ENCODE measurements around the gene LARGE2.

LARGE2 gene

GRCh38 chr11:45922425-45923082 is at the start of gene LARGE2:
TSS of gene LARGE2 (plus strand) at chr11:45922656. CDS start at chr11:45922883, 227 bp downstream.
- DNase-seq, result peak; percentile 93

DNA sequence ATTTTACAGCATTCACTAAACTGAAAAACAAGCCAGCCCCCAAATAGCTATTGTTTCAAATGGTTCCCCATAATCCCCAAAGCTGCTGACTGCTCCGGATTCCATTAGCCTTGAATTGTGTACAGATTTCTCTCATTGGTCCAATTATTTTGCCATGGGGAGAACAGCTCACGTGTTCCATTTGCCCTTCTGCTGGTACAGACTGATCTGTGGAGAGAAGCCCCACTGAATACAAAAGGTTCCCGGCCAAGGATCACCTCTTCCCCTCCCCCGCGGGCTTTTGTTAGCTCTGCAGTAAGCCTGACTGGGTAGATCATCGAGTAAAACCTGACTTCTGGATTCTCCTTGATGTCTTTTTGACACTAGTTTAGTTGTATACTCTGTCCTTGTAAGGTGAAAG is 46.1 kb upstream of the LARGE2 start:
- no peak for DNase-seq

DNA sequence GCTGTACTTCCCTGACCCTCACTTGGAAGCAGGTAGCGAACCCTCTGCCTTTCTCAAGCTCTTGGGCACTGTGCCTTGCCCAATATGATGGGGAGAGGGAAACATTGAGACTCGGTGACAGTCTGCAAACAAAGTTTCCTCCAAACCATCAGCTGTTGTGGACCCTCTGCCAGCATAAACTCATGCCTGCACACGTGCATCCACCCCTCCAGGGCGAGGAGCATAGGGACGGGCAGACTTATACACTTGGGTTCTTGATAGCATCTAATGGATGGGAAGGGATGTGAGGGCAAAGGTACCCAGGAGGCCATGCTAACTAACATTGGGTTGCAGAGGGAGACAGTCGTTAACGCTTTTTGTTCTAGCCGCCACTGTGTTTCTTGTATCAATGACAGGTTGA is 45.2 kb upstream of the LARGE2 start:
- DNase-seq, result no peak

- no peak for DNase-seq
Measured at GRCh38 chr11:45877845-45878244, 44.6 kb upstream of the LARGE2 start.

GRCh38 chr11:45879803-45880686 is 42.4 kb upstream of the LARGE2 start:
- peak; percentile 30 for DNase-seq

- no peak for DNase-seq
Measured at GRCh38 chr11:45880772-45881570, 41.5 kb upstream of the LARGE2 start.

GRCh38 chr11:45881708-45882368 is 40.6 kb upstream of the LARGE2 start:
- DNase-seq, result no peak

DNA sequence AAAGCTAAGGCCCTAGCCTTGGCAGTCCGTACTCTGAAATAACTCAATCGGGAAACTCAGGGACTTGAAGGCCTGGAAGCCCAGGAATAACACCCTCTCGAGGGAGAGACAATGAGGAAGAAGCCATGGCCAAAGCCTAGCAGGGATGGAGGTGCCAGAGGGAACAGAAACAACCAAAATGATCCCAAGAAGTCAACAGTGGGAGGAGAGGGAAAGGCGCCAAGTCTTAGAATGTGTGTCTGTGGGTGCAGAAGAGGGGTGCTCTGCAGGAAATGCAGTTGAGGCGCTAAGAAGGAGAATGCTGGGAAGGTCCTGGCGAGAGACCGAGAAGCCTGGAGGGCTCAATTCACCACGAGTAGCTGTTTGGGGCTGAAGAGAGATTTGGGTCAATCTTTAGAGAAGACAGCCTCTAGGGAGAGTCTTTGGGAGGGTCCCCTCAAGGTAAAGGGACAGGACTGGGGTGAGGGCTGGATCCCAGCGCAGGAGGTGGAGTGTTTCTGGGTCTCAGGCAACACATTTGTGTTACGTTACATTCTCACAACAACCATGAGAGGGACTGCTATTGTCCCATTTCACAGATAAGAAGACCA is 37.8 kb upstream of the LARGE2 start:
- no peak for DNase-seq

GRCh38 chr11:45885274-45885920 is 37.1 kb upstream of the LARGE2 start, which contains the start of gene MAPK8IP1:
TSS of gene MAPK8IP1 (plus strand) at chr11:45885651. CDS start at chr11:45885821, 170 bp downstream.
- DNase-seq, result peak; percentile 87

- peak; percentile 58 for DNase-seq
Measured at GRCh38 chr11:45885921-45886721, 36.3 kb upstream of the LARGE2 start.

DNA sequence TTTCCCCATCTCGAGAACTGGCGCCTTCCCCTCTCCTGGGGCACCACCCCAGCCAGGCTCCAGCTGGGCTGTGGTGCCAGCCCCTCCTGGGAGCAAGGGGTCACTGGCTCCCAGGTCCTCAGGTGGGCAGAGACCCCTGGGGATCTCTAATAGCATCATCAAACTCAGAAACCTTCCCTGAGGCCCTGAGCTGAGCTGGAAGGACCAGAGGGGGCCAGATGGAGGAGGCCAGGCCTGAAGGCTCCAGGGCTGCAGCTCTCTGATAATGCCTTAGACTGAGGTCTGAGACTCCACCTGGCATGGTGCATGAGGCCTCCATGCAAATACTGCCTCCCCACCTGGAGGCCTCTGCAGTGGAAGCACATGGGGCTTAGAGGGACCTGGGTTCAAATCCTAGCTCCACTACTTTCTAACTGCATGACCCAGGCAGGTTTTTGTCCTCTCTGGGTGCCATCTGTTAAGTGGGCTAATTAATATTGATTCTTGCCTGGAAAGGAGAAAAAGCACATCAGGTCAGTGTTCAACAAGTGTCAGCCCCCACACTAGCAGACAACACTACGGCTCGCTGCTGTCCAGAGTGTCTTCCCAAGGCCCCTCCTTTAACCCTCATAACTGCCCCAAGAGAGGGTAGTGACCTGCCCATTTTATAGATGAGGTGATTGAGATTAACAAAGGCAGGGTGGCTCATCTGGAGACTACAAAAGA is 35.5 kb upstream of the LARGE2 start:
- no peak for DNase-seq

DNA sequence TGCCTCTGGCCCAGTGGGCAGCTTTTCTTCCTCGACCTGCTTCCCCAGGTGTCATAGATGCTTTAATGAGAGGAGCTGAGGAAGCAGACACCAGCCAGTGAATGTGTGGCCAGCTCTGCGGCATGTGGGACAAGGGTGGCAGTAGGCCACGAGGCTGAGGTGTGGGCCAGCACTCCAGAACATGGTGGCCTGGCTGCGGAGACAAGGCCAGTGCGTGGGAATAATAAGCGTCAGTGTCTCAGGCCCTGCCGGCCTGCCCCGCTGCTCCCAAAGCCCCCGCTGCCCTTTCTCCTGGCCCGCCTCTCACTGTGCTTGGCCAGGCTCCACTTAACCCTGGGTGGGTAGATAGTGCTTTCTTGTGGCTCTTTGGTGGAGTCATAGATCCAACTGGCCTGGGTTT is 34.9 kb upstream of the LARGE2 start:
- no peak for DNase-seq

DNA sequence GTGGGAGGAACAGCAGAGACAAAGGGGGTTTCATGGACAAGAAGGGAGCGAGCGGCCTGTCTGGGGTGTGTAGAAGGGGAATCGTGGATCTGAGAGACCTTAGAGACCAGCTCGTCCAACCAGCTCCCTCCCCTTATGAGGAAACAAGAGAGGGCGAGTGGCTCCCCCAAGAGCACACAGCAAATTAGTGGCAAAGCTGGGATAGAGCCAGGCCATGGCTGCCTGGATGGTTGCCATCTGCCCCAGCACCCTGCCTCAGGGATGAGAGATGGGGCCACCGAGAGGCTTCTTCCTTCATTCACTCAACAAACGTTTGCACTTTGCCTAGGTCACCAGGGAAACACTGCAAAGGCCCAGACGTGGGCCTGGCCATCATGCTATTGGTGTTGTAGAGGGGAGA is 32.9 kb upstream of the LARGE2 start:
- DNase-seq, result no peak

GRCh38 chr11:45889966-45890365 is 32.5 kb upstream of the LARGE2 start:
- no peak for DNase-seq

- no peak for DNase-seq
Measured at GRCh38 chr11:45890886-45891550, 31.4 kb upstream of the LARGE2 start.

- DNase-seq, result no peak
Measured at GRCh38 chr11:45892856-45893255, 29.6 kb upstream of the LARGE2 start.

DNA sequence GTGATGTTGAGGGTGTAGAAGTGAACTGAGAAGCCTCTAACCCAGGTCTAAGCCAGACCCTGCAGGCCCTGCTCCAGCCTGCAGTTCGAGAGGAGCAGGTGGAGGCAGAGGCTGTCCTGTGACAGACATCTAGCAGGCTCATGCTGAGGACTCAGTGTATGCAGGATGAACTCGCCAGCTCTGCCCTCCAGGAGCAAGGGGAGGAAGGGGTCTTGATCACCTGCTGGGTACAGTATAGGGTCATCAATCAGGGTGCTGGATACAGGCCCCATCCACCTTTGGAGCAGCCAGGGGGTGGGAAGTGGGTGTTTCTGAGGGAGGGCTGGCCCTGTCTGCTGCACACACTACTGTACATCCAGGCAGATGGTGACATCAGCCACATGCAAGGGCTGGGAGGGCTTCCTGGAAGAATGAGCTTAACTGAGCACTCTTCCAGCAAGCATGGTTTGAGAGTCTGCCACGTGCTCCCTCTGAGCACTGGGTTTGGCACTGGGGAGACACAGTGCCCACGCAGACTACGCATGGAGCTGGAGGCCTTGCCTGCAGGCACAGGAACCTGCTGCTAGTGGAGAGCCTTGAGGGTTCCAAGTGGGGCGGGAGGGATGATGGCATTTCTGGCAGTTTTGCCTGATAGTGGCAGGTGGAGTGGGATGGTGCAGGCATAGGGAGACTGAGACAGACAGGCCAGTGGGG is 27.8 kb upstream of the LARGE2 start:
- no peak for DNase-seq

DNA sequence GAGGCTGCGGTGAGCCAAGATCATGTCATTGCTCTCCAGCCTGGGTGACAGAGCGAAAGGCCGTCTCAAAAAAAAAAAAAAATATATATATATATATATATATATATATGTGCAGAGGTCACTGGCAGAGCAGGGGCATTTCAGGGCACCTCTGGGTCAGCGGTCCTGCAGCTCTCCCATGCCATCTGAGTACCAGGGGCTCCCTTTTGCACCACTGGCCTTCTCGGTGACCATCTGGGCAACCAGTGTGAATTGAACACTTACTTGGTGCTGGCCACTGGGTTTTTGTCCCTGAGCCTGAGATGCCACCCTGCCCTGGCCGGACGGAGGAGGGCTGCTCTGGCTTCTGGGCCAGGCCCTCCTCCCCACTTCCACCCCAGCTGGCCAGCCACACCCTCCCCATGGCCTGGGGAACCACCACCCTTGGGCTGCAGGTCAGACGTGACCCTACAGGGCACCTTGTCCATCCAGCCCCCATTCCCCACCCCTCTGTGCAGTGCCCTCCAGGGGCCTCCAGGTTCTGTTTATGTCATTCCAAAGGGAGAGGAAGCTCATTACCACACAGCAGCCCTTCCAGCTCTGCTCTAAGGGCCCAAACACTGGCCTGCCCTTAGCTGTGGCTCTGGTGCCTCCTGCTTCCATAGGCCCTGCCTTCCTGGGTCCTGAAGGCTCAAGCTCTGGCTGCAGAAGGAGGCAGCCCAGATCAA is 26.8 kb upstream of the LARGE2 start:
- no peak for DNase-seq

Data from NCI-H146 (cell line).